GM18502 (cell line): ENCODE data around the gene GATA3.

ENCODE experiments used
- ATAC-seq: cut with Tn5 transposase; IDR thresholded peaks from one replicate; pipeline ENCODE4 v1.9.1; 2021; ENCODE audit warnings: mild to moderate bottlenecking; ENCODE audit not compliant: unreplicated experiment, poor library complexity

The GATA3 gene

GRCh38 chr10:8037199-8037801 is 17.2 kb upstream of the GATA3 start:
- no peak for ATAC-seq

DNA sequence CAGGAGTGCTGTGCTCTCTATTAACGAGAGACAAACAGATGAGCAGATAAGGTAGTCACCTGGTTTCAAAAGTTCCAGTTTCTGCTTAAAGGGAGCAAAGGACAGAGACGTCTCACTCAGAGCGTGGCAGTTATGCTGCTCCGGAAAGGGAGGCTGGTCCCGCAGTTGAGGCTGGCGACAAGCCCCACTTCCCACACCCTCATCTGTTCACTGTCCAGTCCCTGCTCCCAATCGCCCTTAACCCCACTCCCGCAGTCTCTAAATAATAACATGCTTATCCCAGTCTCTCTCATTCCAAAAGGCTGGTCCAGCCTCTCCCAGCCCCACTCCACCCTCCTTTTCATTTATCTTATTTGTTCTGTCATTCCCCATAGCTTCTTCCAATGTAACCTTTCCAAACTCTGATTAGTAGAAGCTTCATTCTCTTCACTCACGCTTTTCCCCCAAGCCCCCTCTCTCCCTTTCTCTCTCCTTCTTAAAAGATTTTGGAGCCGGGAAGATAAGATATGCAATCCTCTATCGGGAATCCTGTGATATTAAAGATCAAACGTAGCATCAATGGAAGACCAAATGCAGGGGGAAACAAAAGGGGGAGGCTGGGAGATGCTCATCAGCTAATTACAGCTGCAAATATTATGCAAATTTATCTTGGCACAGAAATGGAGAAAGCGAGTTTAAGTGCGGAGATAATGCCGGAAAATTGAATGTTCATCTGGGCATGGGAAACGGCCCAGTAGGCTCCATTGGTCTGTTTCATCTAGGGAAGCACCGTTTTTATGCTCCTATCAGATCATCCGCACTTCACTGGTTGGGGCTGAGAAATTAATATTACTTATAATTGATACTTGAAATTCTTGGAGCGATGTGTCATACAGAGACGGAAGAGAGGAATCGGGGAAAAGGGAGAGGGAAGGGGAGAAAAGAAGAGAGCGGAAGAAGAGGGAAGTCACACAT is 16.3 kb upstream of the GATA3 start:
- ATAC-seq, result no peak

- no peak for ATAC-seq
Observed at GRCh38 chr10:8039321-8039881, 15.1 kb upstream of the GATA3 start.

- no peak for ATAC-seq
Observed at GRCh38 chr10:8040651-8041050, 13.8 kb upstream of the GATA3 start.

- ATAC-seq, result no peak
Observed at GRCh38 chr10:8041284-8041991, 13.1 kb upstream of the GATA3 start.

DNA sequence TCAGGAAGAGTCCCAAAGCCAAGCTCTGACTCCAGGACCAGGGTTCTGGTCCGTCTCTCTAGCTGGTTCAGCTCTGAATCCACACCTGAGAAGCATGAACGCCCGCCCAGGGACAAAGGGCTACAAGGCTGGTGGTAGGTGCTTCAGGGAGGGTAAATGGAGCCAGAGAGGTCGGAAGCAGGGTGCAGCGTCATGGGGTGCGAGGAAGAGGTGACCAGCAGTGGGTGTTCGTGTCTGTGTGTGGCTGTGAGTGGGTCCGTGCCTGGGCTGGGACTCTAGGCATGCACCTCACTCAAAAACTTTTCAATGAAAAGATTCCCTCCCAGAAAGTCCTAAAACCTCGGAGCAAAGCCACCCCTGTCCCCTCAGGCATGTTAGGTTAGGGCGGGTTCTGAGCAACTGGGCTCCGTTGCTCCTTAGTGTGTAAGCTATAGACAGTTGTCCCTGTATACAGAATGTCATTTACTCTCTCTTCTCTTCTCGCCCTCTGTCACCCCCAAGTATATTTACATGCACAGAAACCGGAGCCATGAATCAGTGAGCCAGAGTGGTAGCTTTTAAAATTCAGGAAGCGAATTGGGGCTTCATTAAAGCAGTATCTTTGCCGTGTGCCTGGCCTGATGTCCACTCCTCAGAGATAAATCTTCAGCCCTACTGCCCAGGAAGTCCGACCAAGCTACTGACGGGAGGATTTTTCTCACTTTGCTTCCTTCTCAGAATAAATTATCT is 12.3 kb upstream of the GATA3 start:
- ATAC-seq, result no peak

GRCh38 chr10:8042721-8043568 is 11.5 kb upstream of the GATA3 start:
- no peak for ATAC-seq

DNA sequence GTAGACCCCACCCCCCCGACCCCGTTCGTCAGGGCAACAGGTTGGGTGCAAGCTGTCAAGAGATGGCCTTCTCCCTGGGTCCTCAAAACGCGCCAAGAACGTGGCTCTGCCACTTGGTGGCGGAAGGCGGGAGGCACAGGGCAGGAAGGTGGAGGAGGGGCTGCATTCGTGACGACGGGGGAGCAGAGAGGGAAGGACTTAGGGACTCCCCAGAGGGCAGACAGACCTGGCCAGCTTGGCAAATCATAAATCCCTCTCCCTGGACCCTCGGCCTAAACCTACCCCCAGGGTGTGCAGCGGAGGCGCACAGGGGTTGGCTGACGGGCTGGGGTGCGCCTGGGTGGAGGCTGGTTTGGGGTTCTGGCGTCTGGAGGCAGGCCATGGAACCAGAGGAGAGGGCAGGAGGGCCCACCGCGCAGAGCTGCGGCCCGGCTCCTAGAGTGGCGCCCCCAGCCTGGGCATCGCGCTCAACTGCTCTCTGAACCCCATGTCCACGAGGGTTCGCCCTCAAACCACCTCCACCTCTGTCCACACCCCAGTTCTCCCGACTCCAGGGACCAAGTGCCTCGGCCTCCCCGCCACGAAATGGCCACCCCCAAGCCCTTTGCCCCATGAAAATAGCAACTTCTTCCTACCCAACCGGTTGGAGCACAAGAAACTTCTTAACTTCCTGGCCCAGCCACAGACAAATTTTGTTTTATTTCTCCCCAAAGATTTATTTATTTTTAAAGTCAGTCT is 10.8 kb upstream of the GATA3 start:
- ATAC-seq, result no peak

DNA sequence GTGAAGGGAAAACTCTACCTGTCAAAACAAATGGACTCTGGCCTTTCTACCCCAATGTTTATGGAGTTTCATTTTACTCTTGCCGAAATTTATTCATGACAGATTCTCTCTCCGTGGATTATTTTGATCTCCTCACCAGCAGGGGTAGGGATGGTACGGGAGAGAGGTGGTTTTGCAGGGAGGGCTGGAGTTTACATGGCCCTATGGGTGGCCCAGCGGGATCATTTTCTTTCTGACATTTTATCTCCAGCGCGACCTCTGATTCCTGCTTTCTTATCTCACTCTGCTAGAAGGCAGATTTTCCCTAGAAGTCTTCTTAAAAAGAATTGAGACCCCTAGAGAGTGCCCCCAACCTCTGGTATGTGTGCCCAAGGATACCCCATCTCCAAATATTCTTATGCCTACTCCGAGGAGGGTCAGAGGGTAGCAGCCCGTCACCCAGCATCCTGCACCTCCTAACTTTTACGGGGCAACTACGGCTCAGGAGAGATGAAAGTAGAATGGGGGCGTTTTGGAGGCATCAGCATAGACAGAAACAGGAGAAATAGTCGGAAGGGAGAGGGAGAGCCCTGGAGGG is 10.1 kb upstream of the GATA3 start:
- no peak for ATAC-seq

- no peak for ATAC-seq
Observed at GRCh38 chr10:8044908-8045725, 9.4 kb upstream of the GATA3 start.

- no peak for ATAC-seq
Observed at GRCh38 chr10:8045726-8046494, 8.6 kb upstream of the GATA3 start.

DNA sequence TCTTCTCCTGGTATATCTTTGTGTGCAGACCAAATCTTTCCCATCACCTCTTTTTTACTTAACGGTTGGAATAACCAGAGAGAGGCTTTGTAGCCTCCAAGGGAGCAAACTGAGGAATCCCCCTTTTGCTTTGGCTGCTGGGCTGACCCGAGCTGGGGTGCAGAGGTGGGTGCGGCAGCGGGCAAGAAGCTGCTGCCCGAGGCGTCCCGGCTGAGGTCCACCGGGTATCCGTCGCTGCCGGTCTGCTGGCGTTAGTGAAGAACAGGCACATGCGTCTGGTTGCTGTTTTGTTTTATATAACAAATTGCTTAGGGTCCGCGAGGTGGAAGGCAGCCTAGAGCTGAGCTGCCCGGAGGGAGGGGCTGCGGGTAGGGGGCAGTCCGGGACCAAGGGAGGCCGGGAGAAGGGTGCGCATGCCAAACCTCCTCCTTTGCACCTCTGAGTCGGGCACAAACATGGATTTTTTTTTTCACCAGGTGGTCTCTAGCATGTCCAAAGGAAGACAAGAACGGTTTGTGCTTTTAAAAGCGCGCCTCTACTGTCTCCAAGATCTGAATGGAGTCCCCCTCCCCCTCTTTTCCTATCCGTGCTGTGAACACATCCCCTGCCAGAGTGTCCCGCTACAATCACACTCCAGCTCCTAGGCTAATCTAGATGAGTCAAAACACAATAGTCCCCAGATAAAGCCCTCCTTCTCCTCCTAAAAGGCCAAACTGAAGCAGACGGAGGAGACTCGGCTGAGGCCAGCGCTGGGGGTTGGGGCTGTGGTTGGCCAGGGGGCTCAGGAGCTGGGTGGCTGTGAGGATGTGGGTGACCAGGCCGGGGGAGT is 6.8 kb upstream of the GATA3 start:
- no peak for ATAC-seq

- ATAC-seq, result no peak
Observed at GRCh38 chr10:8048281-8049008, 6.0 kb upstream of the GATA3 start.

GRCh38 chr10:8049045-8049864 is 5.2 kb upstream of the GATA3 start:
- ATAC-seq, result no peak
